NB4 (cell line): ENCODE results near the gene RAP1GAP2.

Experiments used
- MYC ChIP-seq: IDR thresholded peaks from 2 replicates; pipeline ENCODE4 v1.6.1; 2011; ENCODE audit warnings: low read depth, low read length
- POLR2A ChIP-seq: IDR thresholded peaks from 2 replicates; pipeline ENCODE4 v1.6.1; 2011; ENCODE audit warnings: mild to moderate bottlenecking; ENCODE audit not compliant: insufficient read length; ENCODE audit errors: extremely low read depth
- TF ChIP-seq, protein P1 (sequence below): IDR thresholded peaks from one replicate; pipeline ENCODE4 v1.5.1; 2012; ENCODE audit warnings: low read depth, low read length

GRCh38 chr17:2926019-2926650, 129.9 kb downstream of the RAP1GAP2 start:
- TF ChIP-seq, protein P1, sequence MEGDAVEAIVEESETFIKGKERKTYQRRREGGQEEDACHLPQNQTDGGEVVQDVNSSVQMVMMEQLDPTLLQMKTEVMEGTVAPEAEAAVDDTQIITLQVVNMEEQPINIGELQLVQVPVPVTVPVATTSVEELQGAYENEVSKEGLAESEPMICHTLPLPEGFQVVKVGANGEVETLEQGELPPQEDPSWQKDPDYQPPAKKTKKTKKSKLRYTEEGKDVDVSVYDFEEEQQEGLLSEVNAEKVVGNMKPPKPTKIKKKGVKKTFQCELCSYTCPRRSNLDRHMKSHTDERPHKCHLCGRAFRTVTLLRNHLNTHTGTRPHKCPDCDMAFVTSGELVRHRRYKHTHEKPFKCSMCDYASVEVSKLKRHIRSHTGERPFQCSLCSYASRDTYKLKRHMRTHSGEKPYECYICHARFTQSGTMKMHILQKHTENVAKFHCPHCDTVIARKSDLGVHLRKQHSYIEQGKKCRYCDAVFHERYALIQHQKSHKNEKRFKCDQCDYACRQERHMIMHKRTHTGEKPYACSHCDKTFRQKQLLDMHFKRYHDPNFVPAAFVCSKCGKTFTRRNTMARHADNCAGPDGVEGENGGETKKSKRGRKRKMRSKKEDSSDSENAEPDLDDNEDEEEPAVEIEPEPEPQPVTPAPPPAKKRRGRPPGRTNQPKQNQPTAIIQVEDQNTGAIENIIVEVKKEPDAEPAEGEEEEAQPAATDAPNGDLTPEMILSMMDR, result no peak
- TF ChIP-seq POLR2A (no peak), MYC (no peak)
